Subcutaneous abdominal adipose tissue (tissue), 5 donors: ENCODE measurements around the gene ZNF48.
A peak's percentile ranks its signal among the peaks of the same experiment; 100 is the strongest.

ENCODE experiments used
- H3K27ac ChIP-seq: one replicate; pipeline ENCODE4 v1.7.0; 2013; ENCODE audit warnings: low read depth, mild to moderate bottlenecking, inconsistent platforms, low read length, moderate library complexity
- H3K27me3 ChIP-seq, 5 donors: one replicate each; pipeline ENCODE4 v1.7.0; 2013; ENCODE audit warnings: low read length in 5 of 5, inconsistent platforms in 1 of 5; ENCODE audit not compliant: control insufficient read depth in 5 of 5, insufficient read depth in 4 of 5
- H3K36me3 ChIP-seq, 5 donors: one replicate each; pipeline ENCODE4 v1.7.0; 2013; ENCODE audit warnings: low read length in 5 of 5; ENCODE audit not compliant: control insufficient read depth in 5 of 5, insufficient read depth in 5 of 5
- H3K4me1 ChIP-seq, 5 donors: one replicate each; pipeline ENCODE4 v1.7.0; 2013; ENCODE audit warnings: low read length in 5 of 5, mild to moderate bottlenecking in 3 of 5, moderate library complexity in 1 of 5; ENCODE audit not compliant: control insufficient read depth in 5 of 5, insufficient read depth in 5 of 5
- H3K4me3 ChIP-seq, 5 donors: one replicate each; pipeline ENCODE4 v1.7.0; 2013; ENCODE audit warnings: low read length in 5 of 5, low read depth in 1 of 5
- H3K9ac ChIP-seq, 5 donors: one replicate each; pipeline ENCODE4 v1.7.0; 2013; ENCODE audit warnings: low read length in 5 of 5, mild to moderate bottlenecking in 4 of 5, moderate library complexity in 3 of 5
- H3K9me3 ChIP-seq, 5 donors: one replicate each; pipeline ENCODE4 v1.7.0; 2013; ENCODE audit warnings: low read length in 5 of 5; ENCODE audit not compliant: control insufficient read depth in 5 of 5
- donor health status: healthy.
- donor health status: healthy.
- donor health status: healthy.
- donor health status: healthy.
- donor health status: healthy.

The ZNF48 gene

GRCh38 chr16:30376461-30376902, 18.7 kb upstream of the ZNF48 start:
- Histone ChIP-seq H3K27ac (peak overlapping the region; percentile 98), H3K9ac (no peak overlapping the region), H3K27me3 (no peaks in the 10 kb centered on the region), H3K4me3 (no peak overlapping the region), H3K4me1 (peaks cover 0 to 25% (median 18%) of the 10 kb centered on the region in 5 donors), H3K36me3 (no peaks in the 10 kb centered on the region), H3K9me3 (no peaks in the 10 kb centered on the region)

DNA sequence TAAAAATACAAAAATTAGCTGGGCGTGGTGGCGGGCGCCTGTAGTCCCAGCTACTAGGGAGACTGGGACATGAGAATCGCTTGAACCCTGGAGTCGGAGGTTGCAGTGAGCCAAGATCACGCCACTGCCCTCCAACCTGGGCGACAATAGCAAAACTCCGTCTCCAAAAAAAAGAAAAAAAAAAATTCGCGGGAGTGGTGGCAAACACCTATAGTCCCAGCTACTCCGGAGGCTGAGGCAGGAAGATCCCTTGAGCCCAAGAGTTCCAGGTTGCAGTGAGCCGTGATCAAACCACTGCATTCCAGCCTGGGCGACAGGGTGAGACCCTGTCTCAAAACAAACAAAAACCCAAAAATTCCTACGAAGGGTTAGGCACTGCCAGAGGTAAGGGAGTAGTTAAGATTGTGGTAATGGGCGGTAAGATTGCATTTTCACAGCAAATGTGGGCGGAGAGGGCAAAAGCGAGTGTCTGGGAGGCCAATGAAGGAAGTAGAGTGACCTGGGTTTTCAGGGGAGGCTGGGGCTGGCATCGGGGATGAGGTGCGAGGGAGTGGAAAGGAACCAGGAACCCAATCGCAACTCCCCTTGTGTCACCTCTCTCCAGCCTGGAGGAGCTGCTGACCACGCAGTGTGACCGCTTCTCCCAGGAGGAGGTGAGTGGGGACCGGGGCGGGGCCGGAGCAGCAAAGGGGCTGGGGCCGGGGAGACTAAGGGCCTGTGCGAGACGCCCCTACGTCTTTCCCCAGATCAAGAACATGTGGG, 18.0 kb upstream of the ZNF48 start:
- Histone ChIP-seq H3K4me3 (peak overlapping the region; percentile 48 to 87 (median 72)), H3K4me1 (peaks cover 0 to 24% (median 18%) of the 10 kb centered on the region in 5 donors), H3K9me3 (no peaks in the 10 kb centered on the region), H3K27me3 (no peaks in the 10 kb centered on the region), H3K27ac (peak overlapping the region; percentile 98), H3K9ac (peak overlapping the region; percentile 3 to 96 (median 86)), H3K36me3 (no peaks in the 10 kb centered on the region)

GRCh38 chr16:30377812-30378235, 17.4 kb upstream of the ZNF48 start:
- H3K9ac ChIP-seq = peak overlapping the region in 4 of 5 donors; percentile 80 to 96 (median 88)
- no peaks in the 10 kb centered on the region for H3K36me3 ChIP-seq
- no peaks in the 10 kb centered on the region for H3K9me3 ChIP-seq
- H3K27ac ChIP-seq = peak overlapping the region; percentile 98
- peak overlapping the region; percentile 43 to 87 (median 66) for H3K4me3 ChIP-seq
- H3K4me1 ChIP-seq = peaks cover 0 to 24% (median 18%) of the 10 kb centered on the region in 5 donors
- no peaks in the 10 kb centered on the region for H3K27me3 ChIP-seq

DNA sequence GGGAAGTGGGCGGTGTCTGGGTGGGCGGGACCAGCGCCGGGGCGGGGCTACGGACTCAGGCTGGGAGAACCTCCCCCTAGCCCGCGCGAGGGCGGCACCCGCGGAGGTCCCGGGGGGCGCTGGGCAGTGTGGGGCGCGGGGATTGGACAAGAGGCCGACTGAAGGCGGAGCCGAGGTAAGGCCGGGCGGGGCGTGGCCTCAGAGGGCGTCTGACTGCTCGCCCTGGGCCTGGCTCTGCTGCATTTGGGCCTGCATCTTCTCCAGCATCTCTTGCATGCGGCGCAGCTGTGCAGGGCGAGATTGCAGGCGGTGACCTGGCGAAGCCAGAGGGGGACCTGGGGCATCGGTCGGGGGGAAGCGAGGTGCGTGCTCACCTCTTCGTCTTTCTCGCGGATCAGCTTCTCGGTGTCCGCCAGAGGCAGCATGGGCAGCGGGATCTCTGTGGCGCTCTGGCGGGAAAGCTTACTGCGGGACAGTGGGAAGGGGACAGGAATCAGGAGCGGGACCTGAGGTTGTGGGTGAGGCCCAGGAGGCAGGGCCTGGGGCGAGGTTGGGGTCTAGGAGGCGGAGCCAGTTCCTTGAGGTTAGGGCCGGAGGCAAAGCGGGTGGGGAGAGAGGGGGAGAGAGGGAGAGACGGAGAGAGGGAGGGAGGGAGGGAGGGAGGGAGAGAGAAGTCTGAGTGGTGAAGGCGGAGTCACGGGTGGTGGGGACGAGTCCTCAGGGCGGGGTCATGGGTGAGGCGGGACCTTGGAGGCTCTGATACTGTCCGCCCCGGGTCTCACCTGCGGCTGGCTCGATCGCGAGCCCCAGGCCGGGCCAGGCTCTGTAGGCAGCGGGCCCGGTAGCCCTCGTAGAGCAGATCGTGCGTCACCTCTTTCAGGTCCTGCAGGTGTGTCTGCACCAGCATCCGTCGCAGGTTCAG, 16.7 kb upstream of the ZNF48 start:
- Histone ChIP-seq H3K27ac (peak overlapping the region; percentile 98), H3K27me3 (no peaks in the 10 kb centered on the region), H3K9me3 (no peaks in the 10 kb centered on the region), H3K4me1 (peaks cover 0 to 24% (median 18%) of the 10 kb centered on the region in 5 donors), H3K36me3 (no peaks in the 10 kb centered on the region), H3K9ac (peak overlapping the region in 4 of 5 donors; percentile 53 to 96 (median 89)), H3K4me3 (peak overlapping the region; percentile 43 to 87 (median 76))

GRCh38 chr16:30379158-30379783, 15.9 kb upstream of the ZNF48 start:
- Histone ChIP-seq H3K4me1 (peaks cover 0 to 24% (median 18%) of the 10 kb centered on the region in 5 donors), H3K9me3 (no peaks in the 10 kb centered on the region), H3K4me3 (peak overlapping the region in 4 of 5 donors; percentile 72 to 87 (median 81)), H3K36me3 (no peaks in the 10 kb centered on the region), H3K9ac (peak overlapping the region in 4 of 5 donors; percentile 13 to 93 (median 68)), H3K27me3 (no peaks in the 10 kb centered on the region), H3K27ac (peak overlapping the region; percentile 98)

DNA sequence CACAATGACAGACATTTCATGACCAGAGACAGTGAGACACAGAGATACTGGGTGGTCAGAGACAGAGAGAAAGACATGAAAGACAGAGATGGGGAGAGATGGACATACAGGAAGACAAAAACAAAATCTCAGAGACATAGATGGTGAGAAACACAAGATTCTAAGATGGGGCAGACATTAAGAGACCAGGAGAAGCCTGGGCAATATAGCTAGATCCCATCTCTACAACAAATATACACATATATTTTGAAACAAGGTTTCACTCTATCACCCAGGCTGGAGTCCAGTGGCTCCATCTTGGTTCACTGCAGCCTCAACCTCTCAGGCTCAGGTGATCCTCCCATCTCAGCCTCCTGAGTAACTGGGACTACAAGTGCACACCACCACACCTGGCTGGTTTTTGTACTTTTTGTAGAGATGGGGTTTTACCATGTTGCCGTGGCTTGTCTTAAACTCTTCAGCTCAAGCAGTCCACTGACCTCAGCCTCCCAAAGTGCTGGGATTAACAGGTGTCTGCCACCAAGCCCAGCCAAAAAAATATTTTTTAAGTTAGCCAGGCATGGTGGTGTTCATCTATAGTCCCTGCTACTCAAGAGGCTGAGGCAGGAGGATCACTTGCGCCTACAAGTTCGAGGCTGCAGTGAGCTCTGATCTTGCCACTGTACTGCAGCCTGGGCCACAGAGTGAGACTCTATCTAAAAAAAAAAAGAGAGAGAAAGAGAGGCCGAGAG, 15.0 kb upstream of the ZNF48 start:
- Histone ChIP-seq H3K9me3 (no peaks in the 10 kb centered on the region), H3K4me3 (no peak overlapping the region), H3K4me1 (peaks cover 0 to 24% (median 18%) of the 10 kb centered on the region in 5 donors), H3K27me3 (no peaks in the 10 kb centered on the region), H3K36me3 (no peaks in the 10 kb centered on the region), H3K27ac (no peak overlapping the region), H3K9ac (no peak overlapping the region)

- H3K27ac ChIP-seq = no peak overlapping the region
- no peaks in the 10 kb centered on the region for H3K36me3 ChIP-seq
- H3K9me3 ChIP-seq = no peaks in the 10 kb centered on the region
- H3K9ac ChIP-seq = no peak overlapping the region
- H3K4me3 ChIP-seq = no peak overlapping the region
- peaks cover 0 to 24% (median 18%) of the 10 kb centered on the region in 5 donors for H3K4me1 ChIP-seq
- H3K27me3 ChIP-seq = no peaks in the 10 kb centered on the region
These were observed 14.4 kb upstream of the ZNF48 start for GRCh38 chr16:30380803-30381208.

GRCh38 chr16:30381291-30382041, 13.8 kb upstream of the ZNF48 start:
- Histone ChIP-seq H3K4me3 (no peak overlapping the region), H3K9ac (no peak overlapping the region), H3K27ac (no peak overlapping the region), H3K4me1 (peaks cover 0 to 24% (median 18%) of the 10 kb centered on the region in 5 donors), H3K27me3 (no peaks in the 10 kb centered on the region), H3K9me3 (no peaks in the 10 kb centered on the region), H3K36me3 (no peaks in the 10 kb centered on the region)
